Measurements from ENCODE around the gene IMMP2L. TPM values are rescaled to one million over a fixed set of nuclear protein-coding genes. Genes with fewer than 3 reads are reported as not detected.

IMMP2L gene
- polyA plus RNA-seq, 4 donors, result 42.7 to 49.8 (median 45.0) TPM

DNA sequence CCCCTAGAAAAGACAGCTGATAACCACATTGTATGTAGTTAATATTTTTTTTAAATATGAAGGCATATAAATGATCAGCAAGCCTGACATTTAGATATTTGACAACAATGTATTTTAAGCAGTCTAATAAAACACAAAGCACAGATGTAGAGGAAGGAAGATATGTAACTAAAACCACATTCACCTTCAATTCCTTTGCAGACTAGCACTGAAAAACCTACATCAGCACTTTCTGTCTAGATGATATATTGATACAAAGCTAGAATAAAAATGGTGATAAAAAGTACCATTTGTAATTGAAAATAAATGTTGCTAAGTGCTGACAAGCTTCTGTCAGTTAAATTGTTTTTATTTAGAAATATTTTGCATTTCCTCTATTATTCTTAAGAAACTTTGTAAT, 153.6 kb downstream of the IMMP2L start:
- no peak for DNase-seq (ENCODE audit: low read depth in 4 of 4, low spot score in 3 of 4)

DNA sequence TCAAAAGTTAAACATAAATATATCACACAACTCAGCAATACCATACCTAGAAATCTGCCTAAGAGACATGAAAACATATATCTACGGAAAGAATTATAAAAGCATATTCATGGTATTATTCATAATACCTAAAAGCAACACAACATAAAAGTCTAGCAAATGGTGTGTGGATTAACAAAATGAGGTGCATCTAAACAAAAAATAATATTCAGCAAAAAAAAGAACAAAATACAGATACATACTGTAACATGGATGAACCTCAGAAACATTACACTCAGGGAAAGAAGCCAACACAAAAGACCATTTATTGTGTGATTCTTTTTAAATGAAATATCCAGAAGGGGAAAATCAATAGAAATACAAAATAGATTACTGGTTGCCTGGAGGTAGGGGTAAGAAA, 155.0 kb downstream of the IMMP2L start:
- DNase-seq (ENCODE audit: low read depth in 4 of 4, low spot score in 3 of 4), result no peak

DNA sequence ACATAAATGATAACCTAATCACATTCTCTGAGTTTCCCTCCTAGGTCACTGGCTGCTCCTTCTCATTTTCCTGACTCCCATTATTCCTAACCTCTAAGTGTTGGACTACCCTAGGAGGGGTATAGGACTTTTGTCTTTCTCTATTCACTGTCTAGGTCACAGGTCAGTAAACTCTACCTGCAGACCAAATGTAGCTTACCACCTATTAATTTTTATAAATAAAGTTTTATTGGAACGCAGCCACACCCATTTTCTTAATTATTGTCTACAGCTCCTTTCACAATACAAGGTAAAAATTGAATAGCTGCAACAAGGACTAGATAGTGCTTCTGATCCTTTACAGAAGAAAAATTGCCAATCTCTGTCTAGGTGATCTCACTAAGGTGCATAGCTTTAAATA, 156.7 kb downstream of the IMMP2L start:
- DNase-seq (ENCODE audit: low read depth in 4 of 4, low spot score in 3 of 4), result no peak

DNA sequence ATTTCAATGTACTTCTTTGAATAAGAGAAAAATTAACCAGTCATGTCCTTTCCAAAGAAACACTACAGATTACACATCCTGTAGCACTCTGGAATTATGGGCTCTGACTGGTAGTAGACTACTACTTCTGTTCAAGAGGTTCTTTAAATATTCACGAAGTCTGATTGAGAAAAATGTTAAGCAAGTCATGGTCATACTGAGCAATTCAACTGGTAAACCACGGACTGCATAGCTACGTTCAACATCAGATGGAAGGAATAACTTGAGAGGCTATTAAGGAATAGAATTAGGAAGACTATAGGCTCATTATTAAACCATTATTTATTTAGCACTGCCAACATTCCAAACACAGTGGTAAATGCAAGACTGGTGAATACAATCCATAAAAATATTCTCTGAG, 160.8 kb downstream of the IMMP2L start:
- DNase-seq (ENCODE audit: low read depth in 4 of 4, low spot score in 3 of 4), result no peak

DNA sequence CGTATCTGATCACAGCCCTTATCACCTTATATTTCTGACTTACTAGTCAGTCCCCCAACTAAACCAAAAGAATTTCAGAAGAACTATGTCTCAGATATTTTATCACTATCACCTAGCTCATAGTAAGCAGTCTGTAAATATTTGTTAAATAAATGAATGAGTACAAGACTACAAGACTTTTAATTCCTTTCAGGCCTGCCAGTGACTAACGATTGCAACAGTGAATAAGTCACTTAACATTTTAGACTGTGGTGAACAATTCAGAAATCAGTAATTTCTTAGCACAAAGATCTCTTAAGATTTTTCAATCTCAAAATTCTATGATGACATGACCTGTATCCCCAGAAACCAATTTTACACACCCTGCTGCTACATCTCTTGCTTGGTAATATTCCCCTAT, 162.2 kb downstream of the IMMP2L start:
- DNase-seq (ENCODE audit: low read depth in 4 of 4, low spot score in 3 of 4), result no peak

DNA sequence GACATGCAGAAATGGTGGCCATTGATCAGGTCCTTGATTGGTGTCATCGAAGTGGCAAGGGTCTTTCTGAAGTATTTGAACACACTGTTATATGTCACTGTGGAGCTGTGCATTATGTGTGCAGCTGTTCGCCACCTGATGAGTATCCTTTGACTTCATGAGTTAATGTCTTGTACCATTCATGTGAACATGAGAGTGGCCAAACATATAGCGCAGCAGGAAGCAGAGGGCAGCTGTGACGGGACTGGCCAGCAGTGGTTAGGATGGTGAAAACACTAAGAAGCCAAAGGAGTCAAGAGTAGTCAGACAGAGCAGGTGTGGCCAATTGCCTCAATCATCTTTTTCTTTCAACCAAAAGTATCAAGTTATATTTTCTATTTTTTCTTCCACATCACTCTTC, 167.4 kb downstream of the IMMP2L start:
- DNase-seq (ENCODE audit: low read depth in 4 of 4, low spot score in 3 of 4), result no peak

DNA sequence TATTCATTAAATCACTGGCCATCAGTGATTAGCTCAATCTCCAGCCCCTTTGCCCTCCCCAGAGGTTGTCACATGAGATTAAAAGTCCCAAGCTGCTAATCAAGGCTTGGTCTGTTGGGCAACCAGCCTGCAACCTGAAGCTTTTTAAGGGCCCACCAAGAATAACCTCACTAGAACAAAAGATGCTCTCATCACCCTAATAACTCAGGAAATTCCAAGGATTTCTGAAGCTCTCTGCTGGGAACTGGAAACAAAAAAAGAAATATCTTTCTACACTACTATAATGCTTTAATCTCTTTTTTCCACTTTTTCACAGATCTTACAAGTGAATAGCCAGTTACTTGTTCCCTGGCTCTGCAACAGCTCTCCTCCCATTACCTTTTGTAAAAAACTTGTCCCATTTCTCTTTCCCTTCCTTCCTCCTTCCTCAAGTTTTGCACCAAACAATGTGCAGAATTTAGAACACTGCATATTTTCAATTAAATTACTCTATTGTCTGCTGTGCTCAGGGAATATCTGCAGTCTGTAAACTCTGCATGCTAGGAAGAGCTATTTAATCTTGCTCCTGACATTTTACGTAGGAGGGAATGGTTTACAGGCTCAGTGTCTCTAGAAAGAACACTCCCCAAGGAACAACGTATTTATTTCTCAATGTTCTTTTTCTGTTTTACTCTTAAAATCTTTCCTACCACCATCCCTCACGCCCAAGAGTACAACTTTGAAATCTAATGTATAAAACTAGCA, 169.1 kb downstream of the IMMP2L start:
- no peak for DNase-seq (ENCODE audit: low read depth in 4 of 4, low spot score in 3 of 4)

DNA sequence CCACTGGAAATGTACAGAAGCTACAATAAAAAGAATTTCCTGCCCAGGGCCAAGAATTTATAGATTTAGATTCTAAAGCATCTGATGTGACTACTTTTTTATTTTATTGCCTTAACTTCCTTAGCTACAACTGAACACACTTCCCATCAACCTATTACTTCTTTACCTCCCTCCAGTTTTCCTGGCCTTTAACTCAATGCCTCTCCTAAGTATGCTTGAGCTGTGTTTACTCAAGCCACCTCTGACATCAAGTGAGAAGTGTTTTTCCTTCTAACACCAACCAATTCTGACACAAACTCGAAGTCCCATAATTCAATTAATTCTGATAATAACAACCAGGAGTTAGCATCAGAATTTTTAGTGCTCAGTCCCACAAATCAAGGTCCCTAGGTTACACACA, 170.0 kb downstream of the IMMP2L start:
- no peak for DNase-seq (ENCODE audit: low read depth in 4 of 4, low spot score in 3 of 4)

DNA sequence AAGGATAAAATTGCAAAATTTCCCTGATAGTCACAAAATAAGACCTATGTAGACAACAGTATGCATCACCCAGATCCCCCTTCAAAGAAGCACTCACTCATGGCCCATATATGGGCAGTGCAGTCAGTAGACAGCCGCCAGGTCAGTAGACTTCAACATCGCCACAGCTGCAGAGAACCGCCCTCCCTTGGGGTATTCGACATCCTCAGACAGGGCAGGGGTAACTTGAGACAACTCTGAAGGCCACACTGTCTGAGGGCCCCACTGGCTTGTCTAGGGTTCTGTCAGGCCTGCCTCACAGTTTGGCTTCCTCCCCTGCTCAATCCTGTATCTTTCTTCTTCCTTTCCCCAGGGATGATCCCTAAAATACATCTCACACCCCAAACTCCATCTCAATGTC, 172.3 kb downstream of the IMMP2L start:
- no peak for DNase-seq (ENCODE audit: low read depth in 4 of 4, low spot score in 3 of 4)

DNA sequence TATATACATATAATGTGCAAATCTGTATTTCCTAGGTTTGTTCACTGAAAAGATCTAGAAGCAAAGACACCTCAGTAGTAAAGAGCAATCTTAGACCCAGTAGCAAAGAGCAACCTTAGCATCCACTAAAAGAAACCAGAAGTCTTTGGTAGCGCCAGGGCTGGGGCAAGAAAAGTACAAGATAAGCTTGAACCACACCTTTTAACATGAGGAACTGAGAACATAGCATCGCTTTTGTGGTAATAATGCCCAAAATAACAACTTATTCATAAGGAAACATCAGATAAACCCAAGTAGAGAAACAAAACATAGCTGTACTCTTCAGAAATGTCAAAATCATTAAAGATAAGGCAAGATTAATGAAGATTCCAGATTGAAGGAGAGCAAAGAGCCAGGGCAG, 173.4 kb downstream of the IMMP2L start:
- DNase-seq (ENCODE audit: low read depth in 4 of 4, low spot score in 3 of 4), result no peak

DNA sequence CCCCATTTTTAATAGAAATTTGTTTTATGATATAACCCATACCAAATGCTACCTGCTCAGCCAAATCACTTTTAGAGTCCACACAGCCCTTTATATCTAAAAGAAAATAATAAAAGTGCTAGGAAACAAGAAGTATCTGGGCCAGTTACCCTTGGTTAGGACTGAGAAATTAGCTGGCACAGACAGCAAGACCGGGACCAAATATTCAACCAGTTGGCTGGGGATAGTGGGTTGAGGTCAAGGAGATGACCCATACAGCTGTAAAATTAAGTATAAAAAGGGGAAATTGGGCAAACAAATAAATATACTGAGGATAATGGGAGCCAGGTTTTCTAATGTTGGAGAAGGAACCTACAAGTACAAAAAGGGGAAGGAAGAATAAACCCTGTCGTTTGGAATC, 174.3 kb downstream of the IMMP2L start:
- no peak for DNase-seq (ENCODE audit: low read depth in 4 of 4, low spot score in 3 of 4)

DNA sequence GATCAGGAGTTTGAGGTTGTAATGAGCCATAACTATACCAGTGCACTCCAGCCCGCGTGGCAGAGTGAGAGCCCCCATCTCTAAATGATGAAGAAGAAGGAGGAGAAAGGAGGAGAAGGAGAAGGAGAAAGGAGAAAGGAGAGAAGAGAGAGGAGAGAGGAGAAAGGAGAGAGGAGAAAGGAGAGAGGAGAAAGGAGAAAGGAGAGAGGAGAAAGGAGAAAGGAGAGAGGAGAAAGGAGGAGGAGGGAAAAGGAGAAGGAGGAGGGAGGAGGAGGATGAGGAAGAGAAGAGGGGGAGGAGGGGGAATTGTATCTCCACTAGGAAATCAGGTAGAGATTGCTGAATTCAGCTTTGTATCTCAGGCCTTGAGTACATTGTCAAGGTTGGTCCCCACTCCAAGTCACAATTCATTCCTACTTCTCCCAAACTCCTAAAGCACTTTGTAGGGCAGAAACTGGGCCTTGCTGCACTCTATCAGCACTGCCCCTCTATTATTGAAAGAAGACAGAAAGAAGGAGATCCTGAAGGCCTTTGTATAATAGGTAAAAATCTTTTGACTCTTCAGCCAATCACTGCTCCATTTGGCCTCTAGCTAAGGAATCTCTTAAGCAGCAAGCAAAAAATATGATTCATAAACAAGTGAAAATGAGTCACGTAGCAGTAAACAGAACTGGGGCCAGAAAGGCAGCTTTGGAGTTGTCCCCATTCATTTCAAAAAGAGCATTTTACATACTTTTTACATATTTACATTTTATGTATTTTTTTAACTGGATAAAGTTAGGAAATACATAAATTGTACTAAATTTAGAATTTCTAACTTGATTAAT, 178.0 kb downstream of the IMMP2L start:
- no peak for DNase-seq (ENCODE audit: low read depth in 4 of 4, low spot score in 3 of 4)

DNA sequence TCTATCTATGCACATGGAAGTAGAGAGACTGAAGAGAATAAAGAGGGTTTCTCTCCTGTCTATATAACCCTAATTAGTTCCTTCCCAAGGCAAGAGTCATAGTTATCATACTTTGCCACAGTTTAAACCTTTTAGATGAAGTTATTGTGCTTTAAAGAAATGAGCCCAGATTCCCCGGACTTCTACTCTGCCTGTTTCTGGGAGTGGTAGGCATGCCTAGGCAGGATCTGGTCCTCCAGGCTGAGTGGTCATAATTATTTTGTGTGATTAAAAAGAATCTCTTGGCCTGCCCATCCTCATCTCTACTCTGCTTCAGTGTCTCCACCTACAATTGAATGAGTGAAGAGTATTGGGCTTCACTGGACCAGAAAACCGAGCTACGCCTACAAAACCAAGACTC, 179.2 kb downstream of the IMMP2L start:
- no peak for DNase-seq (ENCODE audit: low read depth in 4 of 4, low spot score in 3 of 4)

DNA sequence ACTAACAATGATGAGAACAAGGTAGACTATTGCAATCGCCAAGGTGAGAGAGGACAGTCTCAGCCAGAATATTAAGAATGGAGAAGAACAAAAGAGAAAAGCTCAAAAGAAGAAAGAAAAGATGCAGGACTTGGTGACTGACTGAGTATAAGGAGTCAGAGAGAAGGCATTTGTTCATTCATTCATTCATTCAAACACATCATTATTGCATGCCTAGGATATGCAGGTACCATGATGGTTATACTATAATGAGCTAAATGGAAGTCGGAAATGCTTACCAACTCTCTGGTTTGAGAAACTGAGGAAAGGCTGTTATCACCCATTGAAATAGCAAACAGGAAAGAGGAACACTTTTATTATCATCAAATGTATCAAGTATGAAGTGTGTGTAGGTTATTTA, 180.7 kb downstream of the IMMP2L start:
- no peak for DNase-seq (ENCODE audit: low read depth in 4 of 4, low spot score in 3 of 4)

DNA sequence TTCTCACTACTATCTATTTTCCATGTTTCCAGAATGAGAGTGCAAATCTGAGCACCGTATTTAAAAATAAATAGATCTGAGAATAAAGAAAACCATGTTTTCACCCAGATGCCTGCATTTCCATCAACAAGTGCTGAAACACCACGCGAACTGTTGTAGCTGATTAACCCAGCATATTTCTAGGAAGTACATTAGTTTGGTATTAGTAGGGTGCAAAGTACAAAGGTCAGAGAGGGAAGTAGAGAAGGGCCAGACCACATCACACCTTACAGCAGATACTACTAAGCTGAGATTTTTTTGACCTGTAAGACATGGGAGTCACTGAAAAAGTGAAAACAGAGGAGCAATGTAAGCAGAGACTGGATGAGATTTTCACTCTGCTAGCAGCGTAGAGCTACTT, 181.3 kb downstream of the IMMP2L start:
- DNase-seq (ENCODE audit: low read depth in 4 of 4, low spot score in 3 of 4), result no peak

DNA sequence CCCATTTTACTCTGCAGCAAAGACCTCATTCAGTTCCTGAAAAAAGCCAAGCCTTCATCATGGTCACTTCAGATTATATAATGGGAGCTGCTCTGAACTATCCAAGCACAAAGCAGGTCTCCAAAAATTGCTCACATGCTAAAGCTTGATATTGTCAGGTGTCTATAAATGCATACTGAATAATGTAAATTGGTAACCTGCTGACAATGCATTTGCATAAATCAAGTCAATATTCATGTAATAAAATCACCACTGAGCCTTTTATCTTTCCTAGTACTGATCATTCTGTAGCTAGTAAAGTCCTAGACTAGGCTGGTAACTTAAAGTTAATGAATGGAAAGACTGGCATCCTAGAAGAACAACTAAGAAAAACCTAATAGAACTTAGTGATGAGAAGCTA, 188.3 kb downstream of the IMMP2L start:
- DNase-seq (ENCODE audit: low read depth in 4 of 4, low spot score in 3 of 4), result no peak

DNA sequence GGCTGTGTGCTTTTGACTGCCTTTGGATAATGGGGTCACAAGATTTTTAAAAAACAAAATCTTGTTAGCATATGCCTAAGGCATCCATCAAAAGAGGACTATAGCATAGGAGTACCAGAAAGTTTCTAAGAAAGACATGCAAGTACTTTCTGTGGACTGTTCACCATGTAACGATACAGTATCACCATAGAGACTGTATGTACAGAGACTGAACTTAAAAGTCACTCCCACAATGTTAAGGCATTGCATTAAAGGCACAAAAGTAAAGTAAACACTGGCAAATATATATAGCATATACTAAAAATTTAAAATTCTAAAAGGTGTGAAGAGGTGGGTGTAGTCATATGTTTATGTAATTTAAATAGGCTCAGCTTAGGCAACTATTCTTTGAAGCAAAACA, 190.9 kb downstream of the IMMP2L start:
- no peak for DNase-seq (ENCODE audit: low read depth in 4 of 4, low spot score in 3 of 4)

DNA sequence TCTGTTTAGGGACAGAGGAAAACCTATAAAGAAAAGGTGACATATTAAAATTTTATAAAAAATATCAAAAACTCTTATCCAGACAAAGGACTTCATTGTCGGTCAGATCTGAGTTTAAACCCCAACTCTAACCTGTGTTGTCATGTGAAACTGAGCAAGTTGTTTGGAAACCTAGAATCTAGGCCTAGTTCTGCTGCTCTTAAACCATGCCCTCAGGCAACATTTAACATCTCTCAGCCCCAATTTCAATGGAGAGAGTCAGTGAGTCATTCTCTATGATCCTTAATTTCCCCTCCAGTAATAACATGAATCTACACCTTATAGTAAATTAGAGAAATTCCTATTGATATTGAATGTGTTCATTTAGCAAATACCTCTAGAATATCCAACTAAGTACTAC, 192.3 kb downstream of the IMMP2L start:
- no peak for DNase-seq (ENCODE audit: low read depth in 4 of 4, low spot score in 3 of 4)

DNA sequence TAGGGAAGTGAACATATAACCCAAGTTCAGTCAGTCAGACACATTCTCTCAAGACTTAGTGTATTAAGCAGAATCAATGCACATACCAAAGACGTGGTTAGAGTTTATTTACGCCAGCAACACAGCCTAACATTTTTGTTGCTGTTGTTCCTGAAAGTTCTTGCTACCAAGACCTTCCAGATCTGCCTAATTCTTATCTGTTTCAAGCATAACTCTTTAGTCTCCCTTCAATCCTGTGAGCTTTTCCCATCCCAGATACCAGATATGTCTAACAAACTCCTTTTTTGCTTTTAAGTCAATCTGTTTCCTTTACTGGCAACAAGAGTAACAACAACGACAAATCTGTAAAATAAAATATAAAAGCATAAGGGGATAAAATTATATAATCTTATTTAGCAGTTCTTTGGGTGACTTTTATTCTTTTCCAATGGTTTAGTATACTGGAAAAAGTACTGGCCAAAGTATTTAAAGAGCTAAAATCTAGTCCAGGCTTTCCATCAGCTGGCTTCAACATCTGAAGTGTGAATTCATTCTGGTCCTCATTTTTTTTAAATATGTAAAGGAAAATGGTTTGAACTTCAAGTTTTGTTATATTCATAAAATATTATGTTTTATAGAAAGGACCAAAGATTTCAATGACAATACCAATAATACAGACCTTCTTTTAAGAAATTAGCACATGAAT, 193.8 kb downstream of the IMMP2L start:
- no peak for DNase-seq (ENCODE audit: low read depth in 4 of 4, low spot score in 3 of 4)

DNA sequence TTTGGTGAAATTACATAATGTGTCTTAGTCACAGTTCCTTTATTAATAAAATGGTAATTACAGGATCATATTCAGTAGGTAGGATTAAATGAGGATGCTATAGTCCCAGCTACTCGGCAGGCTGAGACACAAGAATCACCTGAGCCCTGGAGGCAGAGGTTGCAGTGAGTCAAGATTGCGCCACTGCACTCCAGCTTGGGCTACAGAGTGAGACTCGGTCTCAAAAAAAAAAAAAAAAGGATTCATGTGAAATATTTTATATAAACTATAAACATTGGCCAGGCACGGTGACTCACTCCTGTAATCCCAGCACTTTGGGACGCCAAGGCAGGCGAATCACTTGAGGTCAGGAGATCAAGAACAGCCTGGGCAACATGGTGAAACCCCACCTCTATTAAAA, 197.9 kb downstream of the IMMP2L start:
- no peak for DNase-seq (ENCODE audit: low read depth in 4 of 4, low spot score in 3 of 4)

DNA sequence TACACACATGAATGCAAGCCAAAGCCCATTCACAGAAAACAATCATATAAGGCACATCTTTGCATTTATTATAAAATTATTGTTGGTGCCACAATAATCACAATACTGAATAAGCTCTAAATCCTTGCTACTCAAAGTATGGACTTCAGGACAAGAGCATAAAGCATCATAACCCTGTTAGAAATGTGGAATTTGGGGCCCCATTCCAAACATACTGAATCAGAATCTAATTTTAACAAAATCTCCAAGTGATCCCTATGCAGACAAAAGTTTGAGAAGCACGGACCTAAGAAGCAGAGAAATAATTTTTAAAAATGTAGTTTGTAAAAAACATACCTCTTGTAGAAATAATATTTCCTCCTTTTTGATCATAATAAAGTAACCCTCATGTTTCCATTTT, 199.2 kb downstream of the IMMP2L start:
- no peak for DNase-seq (ENCODE audit: low read depth in 4 of 4, low spot score in 3 of 4)

Data from right renal pelvis (tissue), 4 donors.